Activated CD4-positive, CD25-positive, alpha-beta regulatory T cell treated with anti-CD3 and anti-CD28 coated beads, Interleukin-2, amount 50 U/mL, for 16 hours (primary cell): ENCODE data around the gene POR.
"Not testable (repeated sequence)": the region's sequence is repeated elsewhere in the genome, so short reads cannot be mapped to it uniquely, and the experiment has no call there.

Experiments used
- DNase-seq: peaks from one replicate; pipeline ENCODE4 v3.0.0-alpha.2; 2020; ENCODE audit warnings: low read depth, low spot score

Gene POR

DNA sequence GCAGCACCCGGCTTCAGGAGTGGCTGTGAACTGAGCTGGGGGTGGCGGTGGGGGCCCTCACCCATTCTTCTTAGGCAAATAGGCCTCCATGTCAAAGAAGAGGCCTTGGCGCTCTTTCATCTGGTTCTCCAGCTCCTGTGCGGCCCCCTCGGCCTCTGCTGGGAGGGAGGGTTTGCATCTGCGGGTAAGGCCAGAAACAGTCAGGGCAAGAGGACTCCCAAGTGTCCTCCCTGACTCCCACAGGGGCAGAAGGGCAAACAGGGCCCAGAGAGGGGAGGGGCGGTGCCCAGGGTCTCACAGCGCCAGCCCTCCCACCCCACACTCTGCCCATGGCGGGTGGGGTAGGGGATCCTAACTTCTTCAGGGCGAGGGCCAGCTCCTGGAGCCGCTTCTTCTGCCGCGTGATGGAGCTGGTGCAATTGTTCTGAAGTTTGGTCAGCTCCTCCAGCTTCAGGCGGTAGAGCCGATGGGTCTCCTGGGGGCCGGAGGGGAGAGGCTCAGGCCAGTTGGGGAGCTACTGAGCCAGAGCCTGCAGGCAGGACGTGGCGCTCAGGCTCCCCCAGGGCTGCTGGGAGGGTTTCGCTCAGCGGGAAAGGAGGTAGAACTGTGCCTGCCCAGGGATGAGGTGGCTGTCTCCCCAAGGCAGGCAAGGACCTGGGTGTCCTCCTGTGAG is 77.3 kb downstream of the POR start:
- no peak for DNase-seq

DNA sequence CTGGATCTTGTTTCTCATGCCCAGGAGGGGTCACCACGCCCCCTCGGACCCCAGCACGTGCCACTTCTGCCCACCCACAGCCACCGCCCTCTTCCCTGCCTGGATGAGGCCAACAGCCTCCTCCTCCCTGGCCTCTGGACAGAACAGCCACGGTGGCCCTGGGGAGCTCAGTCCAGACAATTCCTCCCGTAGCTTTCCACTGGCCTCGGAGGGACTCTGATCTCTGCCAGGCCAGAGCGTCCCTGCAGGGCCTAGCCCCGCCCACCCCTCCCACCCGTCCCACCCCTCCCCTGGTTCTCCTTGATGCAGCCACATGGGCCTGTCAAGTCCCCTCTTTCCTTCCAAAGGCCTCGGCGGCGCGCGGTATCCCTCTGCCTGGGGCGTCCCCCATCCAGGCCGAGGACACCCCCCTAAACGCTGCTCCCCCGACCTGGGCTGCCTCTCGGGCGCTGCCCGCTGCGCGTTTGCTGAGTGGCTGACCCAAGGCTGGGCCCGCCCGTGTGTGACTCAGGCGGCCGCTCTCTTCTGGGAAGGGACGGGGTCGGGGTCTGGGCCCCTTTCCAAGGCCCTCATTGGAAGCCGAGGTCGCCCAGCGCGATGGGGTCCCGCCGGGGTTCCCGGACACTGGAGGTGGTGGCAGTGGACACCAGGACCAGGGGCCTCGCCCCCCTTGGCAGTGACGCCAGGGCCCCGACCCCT is 78.9 kb downstream of the POR start:
- no peak for DNase-seq

DNA sequence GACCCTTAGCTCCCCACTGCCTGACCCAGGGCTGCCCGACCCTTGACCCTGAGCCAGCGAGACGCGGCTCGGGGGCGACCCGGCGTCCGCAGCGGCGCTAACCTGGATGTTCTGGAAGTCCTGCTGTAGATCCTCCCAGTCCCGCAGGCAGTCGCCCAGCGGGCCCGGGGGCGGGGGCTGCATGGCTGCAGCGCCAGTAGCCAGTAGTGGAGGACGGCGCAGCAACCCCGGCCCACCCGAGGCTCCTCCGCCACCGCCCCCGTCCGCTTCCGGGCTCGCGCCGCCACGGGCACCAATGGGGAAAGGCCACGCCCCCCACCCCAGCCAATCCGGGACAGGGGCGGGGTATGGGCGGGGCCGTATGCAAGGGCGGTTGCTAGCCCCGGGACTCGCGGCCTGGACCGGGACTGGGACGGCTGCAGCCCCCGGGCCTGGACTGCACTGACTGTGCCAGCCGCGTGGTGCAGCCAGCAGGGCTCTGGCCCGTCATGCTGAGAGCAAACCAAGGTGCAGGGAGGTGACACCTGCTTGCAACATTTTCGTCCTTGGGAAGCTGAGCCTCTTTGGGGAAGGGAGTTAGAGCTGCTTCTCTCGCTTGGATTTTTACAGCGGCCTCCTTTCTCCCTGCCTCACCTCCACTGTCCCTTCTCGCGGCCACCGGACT is 79.6 kb downstream of the POR start, which contains the start of gene TMEM120A:
TMEM120A (minus strand) TSS at position 208 of the 664 bp plus-strand sequence; CDS start at position 183, 25 bp downstream.
- peak; percentile 86 for DNase-seq

DNA sequence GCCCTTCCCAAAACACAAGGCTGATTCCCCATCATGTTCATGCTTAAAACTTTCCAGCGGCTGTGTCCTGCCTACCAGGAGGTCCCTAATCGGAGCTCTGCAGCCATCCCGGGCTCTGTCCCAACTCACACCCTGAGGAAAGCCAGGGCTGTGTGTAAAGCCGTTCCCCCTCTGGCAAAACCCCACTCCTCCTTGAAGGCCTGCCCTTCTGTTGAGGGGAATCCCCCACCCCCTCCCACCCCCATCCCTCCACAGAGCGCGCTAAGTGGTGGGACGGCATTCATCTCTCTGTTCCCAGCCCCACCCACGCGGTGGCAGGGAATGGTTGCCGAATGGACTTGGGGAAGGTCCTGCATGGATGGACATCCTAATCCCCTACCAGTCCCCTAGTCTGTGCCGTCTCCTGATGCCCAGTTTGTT is 80.1 kb downstream of the POR start:
- DNase-seq = no peak

DNA sequence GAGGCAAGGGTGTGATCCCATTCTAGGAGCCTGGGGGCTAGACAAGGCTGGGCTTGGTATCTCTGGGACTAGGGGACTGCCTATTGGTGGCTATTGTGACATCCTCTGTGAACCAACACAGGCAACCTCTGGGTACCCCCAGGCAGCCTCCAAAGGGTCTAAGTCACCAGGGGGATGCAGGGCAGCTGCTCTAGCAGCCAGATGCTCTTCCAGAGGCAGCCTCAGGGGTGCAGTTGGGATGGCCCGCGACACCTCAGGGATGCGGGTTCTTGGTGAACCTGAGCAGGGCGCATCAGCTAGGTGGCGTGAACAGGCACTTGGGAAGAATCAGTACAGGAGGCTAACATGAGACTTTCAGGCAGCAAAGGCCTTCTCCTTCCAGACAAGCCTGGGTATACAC is 81.0 kb downstream of the POR start:
- DNase-seq = no peak

DNA sequence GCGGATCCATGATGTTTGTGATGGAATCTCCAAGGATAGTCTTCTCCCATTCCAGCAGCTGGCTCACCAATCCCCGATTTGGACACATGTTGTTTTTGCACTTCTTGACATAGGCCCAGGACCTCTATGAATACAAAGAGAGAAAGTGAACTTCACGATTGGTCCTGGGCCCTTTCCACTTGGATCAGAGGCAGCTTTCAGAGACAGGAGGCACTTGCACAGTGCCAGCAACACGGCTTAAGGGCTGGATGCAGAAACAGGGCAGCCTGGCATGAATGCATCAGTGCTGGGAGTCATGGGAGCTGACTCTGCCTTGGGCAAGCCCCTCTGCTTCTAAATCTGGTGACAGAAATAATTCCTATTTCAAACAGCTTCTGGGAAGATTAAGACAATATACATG is 81.5 kb downstream of the POR start:
- DNase-seq = no peak

DNA sequence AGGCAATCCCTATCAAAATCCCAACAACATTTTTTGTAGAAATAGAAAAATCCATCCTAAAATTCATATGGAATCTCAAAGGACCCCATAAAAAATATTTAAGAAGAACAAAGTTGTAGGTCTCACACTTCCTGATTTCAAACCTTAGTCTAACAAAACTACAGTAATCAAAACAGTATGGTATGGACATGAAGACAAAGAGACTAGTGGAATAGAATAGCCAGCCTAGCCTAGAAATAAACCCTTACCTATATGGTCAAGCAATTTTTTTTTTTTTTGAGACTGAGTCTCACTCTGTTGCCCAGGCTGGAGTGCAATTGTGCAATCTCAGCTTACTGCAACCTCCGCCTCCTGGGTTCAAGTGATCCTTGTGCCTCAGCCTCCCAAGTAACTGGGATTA is 83.1 kb downstream of the POR start:
- no peak for DNase-seq

DNA sequence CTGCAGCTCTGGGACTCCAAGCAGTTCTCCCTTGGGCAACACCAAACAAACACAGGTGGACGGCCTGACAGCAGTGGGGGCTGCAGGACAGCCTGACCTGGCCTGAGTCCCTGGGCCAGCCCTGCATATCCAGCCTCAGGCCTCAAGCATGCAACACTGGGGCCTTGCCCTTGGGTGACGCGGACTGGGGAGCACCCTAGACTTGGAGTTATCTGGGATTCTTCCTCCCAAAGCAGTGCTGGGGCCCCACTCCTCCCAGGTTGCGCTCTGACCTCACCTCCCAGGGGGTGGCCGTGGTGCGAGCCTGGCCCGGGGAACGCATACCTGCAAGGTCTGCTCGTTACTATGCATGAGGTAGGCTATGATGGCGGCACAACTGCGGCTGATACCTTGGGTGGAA is 85.6 kb downstream of the POR start:
- no peak for DNase-seq

DNA sequence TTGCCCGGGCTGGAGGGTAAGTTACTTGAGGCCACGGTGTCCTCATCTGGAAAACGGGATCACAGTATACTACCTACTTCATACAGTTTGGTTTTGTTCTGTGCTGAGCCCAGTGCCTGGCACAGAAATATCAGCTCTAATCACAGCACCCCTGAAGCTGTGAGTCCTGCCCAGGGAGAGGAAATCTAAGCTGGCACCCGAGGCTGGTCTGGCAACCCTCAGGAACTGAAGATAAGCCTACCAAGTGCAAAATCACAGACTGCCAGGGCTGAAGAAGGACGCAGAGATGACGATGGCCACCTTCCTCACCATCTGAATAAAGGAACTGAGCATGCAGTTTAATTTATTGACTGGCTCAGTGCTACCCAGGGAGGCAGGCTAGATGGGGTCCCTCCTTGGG is 87.2 kb downstream of the POR start:
- DNase-seq = no peak

DNA sequence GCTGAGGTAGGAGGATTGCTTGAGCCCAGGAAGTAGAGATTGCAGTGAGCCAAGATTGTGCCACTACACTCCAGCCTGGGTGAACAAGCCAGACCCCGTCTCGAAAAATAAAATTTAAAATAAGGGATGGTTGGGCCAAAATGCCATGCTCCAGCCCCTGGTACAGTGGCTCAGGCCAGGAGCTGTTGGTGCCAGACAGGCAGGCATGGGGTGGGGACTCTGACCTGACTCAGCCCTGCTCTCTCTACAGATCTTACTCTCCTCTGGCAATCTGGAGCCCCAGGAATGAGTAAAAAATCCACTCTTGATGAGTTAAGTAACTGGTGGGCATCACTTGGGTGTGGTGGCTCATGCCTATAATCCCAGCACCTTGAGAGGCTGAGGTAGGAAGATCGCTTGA is 87.9 kb downstream of the POR start:
- DNase-seq = no peak

DNA sequence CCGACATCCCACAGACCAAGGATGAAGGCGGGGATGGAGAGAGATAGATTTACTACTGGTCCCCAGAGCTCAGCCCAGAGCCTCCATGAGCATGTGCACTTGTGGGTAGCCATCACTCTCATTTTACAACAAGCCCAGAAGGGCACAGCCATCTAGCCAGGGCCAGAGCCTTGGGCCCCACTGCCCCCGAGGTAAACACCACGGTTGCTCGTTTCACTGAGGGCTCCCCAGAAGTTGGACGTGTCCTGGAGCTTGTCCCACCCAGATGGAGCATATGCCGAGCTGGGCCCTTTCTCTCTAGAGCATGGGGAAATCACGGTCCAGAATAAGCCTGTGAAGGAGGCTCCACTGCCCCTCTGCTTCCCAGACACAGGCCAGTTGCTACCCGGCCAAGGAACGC is 88.4 kb downstream of the POR start:
- no peak for DNase-seq

DNA sequence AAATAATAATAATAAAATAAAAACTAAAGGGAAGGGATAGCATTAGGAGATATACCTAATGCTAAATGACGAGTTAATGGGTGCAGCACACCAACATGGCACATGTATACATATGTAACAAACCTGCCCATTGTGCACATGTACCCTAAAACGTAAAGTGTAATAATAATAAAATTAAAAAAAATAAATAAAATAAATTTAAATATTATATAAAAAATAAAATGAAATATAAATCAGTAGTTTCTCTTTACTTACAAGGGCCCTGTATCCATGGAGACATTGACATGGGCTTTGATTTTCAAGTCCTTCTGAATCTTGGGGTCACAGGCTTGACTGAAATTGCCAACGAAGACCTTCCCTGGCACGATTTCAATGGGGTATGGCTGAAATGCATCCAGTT is 90.0 kb downstream of the POR start:
- not testable (repeated sequence) for DNase-seq

DNA sequence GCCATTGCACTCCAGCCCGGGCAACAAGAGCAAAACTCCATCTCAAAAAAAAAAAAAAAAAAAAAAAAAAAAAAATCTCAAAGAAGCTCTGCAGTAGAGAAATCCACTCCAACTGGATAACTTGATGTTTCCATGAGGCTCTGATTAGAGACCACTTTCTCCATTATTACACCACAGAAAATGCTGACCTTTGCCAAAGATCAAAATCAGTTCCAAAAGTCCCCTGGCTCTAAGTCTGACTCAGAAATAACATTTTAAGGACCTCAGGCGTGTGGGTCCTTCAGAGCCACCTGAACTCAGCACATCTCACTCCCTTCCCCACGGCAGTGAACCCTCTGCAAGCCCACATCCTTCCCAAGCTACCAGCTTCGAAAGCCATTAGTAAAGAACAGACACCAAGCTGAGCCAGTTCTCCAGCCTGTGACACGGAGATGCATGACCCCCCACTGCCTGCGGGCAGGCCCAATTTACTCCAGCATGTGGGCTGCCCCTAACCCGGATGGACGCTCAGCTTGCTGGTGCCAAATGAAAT is 93.3 kb downstream of the POR start:
- DNase-seq = no peak

DNA sequence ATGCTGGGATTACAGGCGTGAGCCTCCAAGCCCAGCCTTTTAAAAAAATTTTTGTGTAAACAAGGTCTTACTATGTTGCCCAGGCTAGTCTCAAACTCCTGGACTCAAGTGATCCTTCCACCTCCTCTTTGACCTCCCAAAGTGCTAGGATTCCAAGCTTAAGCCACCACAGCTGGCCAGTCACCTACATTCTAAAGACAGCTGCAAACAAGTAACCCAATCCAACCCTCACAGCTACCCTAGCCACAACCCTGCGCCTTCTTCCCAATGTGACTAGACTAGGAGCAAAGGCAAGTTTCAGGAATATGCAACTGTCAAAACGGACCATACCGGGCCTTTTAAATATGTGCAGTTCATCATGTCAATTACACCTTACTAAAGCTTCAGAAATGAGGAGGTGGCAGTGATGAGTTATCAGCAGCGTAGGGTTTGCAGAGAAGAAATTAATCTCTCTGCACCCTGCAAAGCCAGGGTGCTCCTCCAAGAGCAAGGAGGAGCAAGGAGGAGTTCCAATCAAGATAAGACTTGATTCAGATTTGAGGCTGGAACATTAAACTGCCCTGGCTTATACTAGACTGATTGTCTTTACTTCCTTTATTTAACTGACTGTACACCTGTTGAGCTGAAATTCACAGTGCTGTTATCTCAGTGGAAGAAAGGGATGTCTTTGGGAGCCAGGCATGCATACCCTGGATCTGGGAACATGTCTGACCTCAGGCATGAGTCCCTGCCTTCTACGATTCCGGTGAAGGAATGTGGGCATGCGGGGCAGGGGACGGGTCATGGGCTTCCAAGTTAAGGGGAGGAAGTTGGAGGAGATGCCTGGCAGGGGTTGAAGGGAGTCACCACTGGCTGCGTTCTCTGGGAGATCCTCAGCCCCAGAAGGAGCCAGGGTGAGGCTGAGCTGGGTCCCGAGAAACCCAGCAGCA is 95.0 kb downstream of the POR start:
- no peak for DNase-seq

DNA sequence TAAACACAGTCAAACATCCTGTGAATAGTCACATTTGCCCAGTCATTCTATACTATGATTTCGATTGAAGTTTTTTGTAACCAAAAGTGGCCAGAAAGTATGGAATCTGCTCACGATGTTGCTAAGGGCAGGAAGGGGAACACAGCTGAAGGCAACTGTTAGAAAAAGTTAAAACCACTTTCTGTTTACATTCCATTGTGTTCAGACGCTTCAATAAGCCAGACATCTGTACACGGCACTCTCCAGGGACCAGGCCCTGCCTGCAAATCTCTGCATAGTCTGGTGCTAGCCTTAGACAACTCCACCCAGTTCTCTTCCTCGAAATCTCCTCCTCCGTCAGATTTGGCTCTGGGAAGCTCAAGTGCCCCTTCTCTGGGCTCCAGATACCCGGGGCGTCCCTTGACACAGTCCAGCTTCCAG is 96.5 kb downstream of the POR start:
- no peak for DNase-seq

DNA sequence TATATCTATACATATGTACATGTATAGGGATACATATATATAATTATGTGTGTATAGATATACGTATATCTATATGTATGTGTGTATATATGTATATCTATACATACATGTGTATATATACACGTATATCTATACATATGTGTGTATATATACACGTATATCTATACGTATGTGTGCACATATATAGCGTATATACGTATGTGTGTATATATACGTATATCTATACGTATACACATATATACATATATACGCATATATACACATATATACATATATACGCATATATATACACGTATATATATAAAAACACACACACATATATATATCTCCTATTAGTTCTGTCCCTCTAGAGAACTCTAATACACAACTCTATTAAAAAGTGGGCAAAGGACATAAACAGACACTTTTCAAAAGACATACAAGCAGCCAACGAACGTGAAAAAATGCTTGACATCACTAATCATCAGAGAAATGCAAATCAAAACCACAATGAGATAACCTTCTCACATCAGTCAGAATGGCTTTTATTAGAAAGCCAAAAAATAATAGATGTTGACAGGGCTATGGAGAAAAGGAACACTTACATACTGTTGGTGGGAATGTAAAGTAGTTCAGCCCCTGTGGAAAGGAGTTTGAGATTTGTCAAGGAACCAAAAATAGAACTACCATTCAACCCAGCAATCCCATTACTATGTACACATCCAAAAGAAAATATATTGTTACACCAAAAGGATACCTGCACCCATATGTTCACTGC is 101.4 kb downstream of the POR start:
- no peak for DNase-seq

DNA sequence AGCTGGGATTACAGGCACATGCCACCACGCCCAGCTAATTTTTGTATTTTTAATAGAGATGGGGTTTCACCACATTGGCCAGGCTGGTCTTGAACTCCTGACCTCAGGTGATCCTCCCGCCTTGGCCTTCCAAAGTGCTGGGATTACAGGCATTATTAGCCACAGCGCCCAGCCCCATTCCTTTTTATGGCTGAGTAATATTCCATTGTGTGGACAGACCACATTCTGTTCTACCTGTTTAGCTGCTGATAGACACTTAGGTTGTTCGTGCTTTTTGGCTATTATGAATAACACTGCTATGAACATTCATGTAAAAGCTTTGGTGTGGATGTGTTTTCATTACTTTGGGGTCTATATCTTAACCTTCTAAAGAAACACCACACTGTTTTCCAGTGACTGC is 103.6 kb downstream of the POR start:
- DNase-seq = not testable (repeated sequence)

DNA sequence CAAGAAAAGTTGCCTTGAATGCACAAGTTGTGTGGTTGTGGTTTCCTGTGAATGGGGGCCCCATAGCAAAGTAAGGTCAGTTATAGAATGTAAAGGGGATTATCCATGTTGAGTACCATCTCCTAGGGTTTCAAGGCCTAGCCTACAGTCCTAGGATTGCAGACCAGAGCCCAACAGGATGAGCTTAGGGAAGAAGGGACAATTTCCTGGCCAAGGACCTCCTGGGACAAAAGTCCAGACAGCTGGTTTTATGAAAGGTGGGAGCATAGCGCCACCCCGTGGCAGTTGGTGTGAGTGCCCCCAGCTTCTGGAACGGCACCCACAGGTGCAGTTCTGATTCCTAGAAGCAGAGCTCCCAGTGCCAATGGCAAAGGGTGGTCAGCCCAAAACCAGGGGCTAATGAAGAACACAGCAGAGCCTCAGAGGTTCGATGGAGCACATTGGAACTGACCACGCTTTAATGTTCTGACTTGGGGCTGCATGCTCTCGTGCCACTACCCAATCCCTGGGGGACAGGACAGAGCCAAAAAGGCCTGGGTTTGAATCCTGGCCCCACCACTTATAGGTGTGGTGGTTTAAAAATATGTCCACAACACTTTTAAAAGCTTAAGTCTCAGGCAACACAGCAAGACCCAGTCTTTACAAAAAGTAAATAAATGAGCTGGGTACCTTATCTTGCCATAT is 105.2 kb downstream of the POR start:
- DNase-seq = peak; percentile 37

DNA sequence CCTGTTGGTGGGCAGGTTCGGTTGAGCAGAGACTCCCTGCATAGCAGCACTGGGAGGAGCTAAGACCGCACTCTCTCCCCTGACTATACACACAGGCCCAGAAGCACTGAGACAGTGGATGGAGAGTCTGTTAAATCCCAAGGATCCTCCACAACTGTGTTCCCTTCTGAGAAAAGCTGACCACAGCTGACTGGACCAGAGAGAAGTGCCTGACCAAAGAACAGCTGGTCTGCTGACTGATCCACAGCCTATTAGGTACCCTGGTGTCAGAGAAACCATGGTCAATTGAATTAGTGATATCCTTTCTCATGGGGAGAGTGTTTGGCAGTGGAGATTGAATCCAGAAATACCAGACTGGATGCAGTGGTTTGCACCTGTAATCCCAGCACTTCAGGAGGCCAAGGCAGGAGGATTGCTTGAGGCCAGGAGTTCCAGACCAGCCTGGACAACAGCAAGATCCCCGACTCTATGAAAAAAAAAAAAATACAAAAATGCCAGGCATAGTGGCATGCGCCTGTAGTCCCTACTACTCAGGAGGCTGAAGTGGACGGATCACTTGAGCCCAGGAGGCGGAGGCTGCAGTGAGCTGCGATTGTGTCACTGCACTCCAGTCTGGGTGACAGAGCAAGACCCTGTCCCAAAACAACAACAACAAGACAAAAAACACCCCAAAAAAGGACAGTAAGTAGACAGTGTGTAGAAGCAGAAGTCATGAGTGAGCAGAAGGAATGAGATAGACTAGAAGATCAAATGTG is 107.2 kb downstream of the POR start:
- no peak for DNase-seq
